GM19438 (cell line): Measurements from ENCODE around the gene PIP5KL1.

Experiments
- ATAC-seq: cut with Tn5 transposase; IDR thresholded peaks from one replicate; pipeline ENCODE4 v1.9.1; 2021; ENCODE audit warnings: low read depth; ENCODE audit not compliant: unreplicated experiment

Gene PIP5KL1

DNA sequence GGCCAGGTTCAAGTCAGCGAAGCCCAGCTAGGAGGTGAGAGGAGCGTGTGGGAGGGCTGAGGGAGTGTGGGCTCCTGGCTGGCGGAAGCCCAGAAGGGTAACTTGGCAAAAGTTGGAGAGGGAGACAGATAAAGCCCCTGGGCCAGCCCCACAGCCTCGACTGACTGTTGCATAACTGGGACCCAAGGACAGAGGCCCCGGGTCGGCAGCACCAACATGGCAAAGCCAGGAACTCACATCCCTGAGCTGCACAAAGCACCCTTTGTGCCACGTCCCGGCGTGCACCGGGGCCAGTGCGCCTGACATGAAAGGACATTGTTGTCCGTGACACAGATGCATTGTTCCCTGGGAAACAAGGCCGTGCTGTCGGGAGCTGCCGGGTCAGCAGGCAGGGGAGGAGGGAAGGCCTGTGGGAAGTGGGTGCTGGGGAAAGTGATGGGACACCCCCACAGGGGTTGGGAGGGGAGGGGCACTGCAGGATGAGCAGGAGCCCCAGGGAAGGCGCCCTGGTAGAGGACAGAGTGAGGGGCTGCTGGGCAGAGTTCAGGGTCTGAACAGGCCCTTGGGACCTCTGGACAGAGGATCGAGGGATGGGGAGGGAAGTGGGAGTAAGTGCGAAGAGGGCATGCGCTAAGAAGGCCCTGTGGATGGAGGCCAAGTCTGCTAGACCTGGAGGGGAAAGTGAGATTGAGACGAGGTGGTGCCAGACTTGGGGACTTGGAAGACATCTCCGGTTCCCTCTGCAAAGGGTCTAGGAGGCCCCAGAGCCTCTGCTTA, 20.1 kb upstream of the PIP5KL1 start:
- no peak for ATAC-seq

DNA sequence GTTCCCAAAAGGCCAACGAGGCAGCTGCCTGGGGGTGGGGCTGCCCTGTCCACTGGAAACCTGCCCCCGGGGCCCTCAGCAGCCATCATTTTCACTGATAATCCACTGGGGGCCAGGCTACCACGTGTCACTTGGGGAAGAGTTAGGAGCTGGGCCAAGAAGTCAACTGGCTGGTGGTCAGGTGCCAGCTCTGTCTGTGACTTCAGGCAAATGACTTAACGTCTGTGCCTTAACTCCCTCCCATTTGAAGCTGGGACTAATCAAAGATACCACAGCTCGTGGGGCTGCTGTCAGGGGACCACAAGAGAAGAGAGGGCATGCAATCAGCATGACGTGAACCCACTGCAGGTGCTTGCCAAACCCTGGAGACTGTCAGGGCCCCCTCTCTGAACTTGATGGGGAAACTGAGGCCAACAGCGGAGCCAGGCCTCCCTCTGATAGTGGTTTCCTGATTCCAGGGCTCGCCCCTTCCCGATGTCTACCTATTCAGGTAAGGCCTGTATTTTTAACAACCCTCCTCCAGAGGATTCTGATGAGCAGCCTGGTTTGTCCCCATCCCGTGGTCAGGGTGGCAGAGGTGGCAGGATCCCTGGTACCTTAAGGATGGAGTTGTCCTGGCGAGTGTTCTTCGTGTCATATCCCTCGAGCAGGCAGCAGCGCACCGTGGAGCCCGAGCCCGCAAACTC, 19.4 kb upstream of the PIP5KL1 start:
- ATAC-seq = no peak

DNA sequence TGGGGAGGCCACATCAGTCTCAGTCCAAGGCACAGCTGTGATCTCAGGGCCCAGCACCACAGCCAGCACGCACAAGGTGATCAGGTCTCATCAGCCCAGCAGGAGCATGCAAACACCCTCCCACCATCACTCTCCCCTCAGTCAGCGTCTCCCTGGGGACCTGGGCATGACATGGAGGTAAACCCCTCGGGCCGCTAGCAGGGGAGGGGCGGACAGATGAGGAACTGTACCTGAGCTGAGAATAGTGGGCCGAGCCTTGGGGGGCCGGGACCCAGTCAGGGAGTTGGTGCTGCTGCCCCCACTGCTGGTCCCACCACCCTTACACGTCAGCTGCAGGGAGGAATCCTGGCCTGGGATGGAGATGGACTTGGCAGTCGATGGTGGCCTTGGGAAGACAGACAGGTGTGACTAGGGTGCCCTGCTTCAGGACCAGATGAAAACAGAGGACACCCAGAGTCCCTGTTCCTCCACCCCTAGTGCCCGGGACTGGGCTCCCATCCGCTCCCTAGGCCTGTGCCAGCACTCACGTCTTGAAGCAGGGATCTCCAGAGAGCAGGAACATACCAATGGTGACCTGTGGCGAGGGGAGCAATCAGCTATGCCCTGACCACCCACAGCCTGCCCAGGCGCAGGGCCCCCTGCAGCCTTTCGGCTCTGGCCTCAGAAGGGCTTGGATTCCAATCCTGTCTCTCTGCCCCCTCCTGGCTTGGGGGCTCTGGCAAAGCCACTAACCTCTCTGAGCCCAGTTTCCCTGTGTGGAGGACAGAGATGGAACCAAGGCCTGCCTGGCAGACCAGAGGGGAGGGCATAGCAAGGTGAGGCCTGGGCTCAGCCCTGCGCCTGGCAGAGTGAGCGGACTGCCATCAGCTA, 17.5 kb upstream of the PIP5KL1 start:
- ATAC-seq = no peak

DNA sequence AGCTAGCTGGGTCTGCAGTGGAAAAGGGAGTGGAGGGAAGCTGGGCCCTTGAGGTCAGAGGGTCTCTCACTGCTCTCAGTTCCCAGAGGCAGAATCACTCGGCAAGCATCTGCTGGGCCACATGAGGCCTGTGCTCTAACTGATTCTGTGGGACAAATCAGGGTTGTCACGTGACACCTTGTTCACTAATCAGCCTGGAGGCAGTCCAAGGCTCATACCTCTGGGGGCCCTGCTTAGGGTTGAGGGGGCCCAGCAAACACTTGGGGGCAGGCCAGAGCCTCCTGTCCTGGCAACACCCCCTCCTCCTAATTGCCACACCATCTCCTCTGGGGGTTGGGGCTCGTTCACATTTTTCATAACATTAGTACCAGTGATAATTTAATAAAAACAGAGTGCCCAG, 16.2 kb upstream of the PIP5KL1 start:
- ATAC-seq = no peak

DNA sequence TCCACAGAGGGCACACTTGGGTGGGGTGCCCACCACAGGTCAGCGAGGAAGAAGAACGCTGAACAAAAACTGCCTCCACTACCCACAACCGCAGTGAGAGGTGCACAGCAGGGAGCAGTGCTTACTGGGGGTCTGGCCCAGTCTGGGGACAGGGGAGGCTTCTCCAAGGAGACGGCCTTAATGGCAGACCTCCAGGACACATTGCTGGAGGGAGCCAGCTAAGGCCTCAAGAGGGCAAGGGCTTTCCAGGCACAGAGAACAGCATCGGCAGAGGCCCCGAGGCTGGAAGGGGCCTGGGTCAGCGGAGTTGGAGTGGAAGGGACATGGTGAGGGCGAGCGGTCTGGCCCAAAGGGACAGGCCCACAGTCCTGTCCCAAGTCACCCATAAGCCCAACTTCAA, 15.4 kb upstream of the PIP5KL1 start:
- no peak for ATAC-seq

DNA sequence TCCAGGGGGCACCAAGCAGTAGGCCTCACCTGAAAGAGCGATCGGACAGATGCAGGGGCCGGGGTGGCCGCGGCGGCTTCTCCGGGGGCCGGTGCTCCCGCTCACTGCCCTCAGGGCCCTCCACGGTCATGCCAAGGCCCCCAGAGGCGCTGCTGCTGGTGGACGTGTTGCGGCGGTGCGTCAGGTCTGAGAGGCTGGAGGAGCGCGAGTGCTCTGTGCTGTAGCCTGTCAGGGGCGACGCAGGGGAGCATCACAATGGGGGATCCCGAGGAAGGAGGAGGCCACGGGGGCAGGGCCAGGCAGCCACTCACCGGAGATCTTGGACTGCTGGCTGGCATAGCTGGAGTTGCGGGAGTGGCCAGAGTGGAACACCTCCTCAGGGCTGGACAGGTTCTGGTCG, 14.8 kb upstream of the PIP5KL1 start:
- ATAC-seq = no peak

DNA sequence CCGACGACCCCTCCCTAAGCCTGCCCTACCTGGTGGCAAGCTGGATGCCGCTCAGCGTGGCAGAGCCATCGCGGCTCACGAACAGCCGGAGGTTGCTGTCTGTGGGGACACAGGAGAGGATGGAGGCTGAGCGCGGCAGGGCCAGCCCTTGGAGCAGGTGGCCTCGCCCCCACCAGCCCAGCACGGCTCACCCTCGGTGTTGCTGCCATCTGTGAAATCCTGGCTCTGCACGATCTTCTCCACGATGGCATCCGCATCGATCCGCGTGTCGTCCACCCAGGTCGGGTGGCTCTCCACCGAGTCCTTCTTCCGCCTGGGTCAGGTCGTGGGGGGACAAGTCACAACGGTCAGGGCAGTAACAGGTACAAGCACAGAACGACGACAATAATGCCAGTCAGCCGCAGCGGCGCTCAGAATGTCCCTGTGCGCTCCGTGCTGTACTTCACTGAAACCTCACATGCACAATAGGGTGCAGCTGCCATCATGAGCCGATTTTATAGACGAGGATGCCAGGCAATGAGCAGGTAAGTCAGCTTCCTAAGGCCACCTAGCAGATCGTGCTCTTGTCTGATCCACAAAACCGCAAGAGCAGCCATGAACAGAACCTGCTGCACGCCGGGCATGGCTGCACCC, 14.1 kb upstream of the PIP5KL1 start:
- ATAC-seq = no peak

DNA sequence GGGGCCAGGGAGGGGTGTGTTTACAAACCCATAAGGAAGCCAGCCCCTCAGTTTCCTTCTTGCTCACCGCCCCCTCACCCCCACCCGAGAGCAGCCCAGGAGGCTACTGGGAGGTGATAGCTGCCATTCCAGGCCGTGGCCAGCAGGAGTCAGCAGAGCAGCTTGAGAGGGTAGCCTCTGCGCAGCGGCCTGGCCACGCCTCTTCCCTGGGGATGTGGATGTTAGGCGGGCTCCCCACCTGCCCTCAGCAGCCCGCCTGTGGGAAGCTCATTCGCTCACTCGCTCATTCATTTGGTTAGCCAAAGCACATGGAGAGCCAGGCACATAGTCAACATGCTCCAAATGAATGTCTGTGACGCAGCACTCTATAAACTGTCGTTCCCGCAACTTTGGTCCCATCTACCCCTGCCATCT, 13.2 kb upstream of the PIP5KL1 start:
- peak; percentile 61 for ATAC-seq

DNA sequence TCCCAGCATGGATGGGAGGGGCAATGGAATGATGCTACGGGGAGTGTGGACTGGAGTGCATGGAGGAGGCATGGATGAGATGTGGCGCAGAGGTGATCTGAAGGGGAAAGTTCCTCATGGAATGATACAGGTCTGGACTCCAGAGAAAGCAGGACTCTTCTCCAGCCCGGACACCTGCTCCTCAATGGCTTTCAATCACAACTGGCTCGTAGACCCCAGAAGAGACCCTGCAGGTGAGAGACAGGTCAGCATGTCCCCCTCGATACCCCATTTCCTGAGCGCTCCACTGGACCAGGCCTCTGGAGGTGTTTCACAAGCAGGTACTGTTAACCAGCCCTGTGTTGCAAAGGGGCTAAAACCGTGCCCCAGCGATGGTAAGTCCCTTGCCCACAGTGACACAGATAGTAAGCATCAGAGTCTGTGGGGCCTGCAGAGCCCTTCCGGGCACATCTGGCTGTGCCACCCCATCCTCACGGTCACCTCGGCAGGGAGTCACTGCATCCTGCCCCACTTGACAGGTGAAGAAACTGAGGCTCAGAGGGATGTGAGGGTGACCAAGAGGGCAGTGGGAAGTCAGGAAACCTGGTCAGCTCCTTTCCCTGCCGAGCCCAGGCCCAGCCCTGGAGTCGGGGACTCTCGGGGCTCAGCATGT, 12.6 kb upstream of the PIP5KL1 start:
- no peak for ATAC-seq

DNA sequence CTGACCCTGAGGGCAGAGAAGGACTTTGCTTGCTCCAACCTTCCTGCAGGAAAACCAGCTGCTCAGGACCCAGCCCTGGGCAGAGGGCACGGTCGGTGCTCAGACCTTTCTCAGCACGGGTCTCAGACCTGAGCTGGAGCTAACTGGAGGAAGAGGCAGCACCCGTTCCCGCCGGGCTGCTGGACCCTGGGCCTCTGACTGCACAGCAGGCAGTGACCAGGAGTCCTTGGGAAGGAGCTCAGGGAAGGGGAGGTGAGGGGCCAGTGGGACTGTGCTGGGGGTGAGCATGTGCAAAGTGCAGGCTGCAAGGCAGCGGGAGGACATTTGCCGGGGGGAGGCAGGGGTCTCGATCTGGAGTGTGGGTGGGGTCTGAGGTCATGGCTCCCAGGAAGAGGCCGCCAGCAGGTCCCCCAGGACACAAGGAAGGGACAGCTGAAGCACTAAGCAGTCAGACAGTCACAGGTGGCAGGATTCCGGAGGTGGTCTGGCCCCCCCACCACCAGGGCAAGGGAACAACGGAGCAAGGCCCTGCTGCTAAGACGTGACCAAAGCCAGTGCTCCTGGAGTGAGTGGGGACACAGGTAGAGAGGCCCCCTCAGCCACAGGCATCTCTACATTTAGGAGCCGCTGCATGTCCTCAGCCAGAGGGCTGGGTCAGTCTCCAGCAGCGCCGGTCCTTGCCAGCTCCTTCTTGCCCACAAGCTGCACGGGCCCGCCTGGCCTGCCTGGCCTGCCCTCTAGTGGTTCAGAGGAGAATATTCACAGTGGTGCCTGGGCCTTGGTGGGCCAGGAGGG, 11.8 kb upstream of the PIP5KL1 start:
- ATAC-seq = no peak

DNA sequence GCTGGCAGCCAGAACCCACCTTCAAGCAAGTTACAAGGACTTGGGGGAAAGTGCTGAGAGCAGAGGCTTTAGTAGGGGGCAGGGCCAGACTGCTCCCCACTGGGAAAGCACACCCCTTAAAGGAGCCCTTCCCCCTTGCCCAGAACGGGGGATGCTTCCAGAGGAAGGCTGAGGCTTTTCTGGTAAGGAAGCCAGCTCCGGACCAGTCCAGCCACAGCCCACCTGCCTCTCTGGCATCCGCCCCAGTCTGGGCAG, 11.3 kb upstream of the PIP5KL1 start:
- ATAC-seq = no peak

DNA sequence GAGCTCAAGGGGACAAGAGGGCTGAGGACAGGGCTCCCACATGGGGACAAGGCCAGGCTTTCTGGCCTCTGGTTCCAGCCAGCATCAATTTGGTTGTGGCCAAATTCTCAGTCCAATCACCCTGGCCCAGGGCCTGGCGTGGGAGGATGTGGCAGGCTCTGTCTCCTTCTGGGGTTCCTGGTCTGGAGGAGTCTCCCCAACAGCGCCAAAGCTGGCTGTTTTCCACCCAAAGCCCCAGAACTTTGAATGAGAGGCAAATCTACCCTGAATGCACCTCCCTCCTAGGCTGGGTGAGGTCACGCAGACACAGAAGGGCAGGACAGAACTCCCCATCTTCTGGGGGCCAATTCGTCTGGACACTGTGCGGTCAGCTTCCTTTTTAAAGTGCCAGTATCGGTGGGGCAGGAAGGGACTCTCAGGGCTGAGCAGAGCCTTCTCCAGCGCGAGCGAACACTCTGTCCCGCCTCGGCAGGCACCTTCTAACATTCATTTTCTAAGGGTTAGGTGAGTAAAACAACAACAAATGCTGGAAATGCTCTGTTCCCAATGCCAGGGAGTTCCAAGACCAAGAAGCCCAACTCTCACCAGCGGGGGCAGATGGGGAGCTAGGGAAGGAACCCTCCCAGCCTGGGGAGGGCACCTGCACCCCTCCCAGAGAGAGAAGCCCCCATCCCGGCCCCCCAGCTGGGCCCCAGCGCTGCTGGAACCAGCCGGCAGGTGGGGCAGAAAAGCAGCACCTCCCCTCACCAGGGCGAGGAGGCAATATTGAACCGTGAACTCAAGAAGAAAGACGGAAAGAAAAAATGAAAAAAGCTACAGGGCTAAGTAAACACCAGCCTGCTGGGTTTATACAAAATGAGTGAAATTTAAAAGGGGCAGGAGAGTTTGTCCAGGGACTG, 10.7 kb upstream of the PIP5KL1 start:
- no peak for ATAC-seq

DNA sequence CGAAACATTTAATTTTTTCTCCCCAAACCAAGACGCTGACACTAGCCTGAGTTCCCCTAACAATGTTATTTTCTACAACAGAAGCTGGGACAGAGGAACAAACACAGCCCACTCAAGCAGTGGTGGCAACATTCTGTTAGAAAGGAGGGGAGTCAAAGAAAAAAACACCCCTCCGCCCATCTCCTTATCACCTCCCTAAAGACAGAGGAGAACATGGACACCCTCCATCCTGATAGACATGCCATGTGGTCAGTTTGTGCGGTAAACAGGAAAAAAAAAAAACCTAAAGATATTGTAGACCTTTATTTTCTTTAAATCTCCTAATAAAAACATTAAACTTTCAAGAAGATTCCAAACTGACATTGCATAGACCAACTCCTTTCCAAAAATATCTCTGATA, 10.0 kb upstream of the PIP5KL1 start:
- no peak for ATAC-seq

DNA sequence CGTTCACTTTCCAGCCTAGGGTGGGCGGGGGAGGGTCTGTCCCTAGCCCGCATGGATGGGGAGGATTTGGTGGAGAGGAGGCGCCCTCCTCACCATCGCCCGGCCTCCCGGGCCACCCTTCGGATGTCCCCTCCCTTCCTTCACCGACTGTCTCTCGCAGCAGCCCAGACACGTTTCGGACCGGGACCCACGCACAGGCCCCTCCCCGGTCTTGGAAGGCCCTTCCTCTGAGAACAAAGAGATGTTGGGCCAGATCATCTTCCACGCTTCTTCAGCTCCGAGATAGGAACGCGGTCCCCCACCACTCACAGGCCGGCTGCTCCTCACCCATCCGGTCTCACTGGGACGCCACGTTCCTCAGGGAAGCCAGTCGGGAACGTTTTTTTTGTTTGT, 7.7 kb upstream of the PIP5KL1 start:
- ATAC-seq = no peak

DNA sequence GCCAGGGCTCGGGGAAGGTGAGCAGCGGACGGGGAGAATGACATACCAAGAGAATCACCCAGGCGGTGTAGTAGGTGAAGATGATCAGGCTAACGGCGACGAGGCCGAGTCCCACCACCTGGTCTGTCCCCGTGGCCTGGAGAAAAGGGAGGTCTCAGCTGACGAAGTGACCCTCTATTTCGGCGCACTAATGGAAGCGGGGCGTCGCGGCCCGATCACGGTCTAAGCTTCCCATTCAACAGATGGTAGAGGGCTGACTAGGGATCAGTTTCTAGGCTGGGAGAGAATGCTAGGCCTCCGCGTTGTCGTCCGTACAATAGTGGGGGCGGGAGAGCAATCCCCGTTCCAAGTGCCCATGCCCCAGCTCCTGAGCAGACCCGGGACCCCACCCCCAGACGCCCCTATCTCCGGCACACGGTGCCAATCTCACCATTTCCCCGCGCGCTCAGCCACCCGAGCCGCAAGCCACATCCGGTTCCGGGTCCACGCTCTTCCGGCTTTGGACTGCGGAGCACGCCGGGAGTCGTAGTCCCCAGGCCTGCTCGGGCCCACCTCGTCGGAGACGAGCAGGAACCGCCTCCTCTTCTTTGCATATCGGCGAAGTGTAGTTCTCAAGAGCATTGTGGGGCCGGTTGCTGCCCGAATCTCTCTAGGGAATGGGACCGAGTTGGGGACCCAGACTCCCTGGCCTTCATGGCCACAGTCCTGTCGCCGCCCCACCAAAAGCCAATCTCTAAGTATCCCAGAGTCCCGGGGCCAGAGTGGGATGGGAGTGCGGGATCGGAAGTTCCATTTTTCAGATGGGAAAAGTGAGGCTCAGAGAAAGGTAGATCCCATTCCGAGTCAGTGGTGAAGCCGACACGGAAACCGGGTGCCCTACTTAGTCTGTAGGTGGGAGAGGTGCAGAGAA, 7.1 kb upstream of the PIP5KL1 start, which contains the start of gene DPM2:
Gene DPM2, minus strand, starts transcription at position 467 of the 910 bp plus-strand sequence. Its CDS starts 34 bp downstream, at position 433.
- peak; percentile 84 for ATAC-seq

DNA sequence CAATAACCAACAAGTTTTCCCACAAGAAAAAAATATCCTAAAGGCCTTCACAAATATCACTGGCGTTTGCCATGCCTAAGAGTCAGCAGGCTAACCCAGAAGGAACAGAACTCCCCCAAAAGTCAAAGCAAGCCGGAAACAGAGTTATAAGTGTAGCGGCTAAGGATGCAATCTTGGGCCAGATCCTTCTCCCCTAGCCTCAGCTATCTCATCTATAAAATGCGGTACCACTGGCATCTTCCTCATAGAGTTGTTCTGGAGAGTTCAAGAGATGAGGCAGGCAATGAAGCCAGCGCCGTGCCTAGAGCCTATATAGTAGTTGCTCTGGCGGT, 6.4 kb upstream of the PIP5KL1 start:
- no peak for ATAC-seq

DNA sequence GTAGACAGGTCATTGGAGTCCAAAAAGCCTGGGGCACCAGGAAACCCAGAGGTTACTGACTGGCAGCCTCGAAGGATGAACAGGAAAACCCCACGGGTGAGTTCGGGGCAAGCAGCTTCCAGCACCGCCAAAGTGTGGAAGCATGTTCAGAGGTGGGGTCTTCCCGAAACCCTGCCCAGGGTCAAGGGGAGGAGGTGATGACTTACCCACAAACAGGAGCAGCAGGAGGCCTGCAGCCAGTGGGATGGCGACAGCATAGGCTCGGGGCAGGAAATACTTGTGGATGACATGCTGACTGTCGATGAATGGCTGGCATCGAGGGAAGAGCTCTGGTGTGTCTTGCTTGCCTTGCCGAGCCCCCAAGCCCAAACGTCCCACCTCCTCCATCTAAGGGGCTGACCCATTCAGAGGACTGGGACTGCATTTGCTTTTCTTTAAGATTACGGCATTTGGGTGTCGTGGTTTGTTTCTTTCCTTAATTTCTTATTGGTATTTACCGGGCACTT, 5.8 kb upstream of the PIP5KL1 start:
- no peak for ATAC-seq

DNA sequence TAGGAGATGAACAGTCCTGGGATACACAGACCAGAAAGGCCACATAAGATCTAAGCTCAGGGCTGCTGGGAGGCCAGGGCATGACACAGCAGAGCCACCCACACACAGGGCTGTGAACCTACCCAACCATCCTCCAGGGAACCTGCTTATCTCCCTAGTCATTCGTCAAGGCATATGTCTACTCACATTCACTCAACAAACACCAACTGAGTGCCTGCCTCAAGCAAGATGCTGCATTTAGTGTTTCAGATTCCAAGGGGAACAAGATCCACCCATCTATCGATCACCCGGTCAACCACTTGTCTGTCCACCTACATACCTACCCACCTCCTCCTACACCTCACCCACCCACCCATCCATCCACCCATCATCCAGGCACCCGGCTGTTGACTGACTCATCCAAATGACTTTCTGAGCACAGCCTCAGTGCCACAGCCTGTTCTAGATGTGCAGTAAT, 5.2 kb upstream of the PIP5KL1 start:
- no peak for ATAC-seq
